Measurements from ENCODE around the gene DDX41. TPM values are rescaled to one million over a fixed set of nuclear protein-coding genes. Genes with fewer than 3 reads are reported as not detected.
"Not testable (repeated sequence)": the region's sequence is repeated elsewhere in the genome, so short reads cannot be mapped to it uniquely, and the experiment has no call there.

Gene DDX41
- total RNA-seq, 1 experiment from 2014 or later = 153 TPM

DNA sequence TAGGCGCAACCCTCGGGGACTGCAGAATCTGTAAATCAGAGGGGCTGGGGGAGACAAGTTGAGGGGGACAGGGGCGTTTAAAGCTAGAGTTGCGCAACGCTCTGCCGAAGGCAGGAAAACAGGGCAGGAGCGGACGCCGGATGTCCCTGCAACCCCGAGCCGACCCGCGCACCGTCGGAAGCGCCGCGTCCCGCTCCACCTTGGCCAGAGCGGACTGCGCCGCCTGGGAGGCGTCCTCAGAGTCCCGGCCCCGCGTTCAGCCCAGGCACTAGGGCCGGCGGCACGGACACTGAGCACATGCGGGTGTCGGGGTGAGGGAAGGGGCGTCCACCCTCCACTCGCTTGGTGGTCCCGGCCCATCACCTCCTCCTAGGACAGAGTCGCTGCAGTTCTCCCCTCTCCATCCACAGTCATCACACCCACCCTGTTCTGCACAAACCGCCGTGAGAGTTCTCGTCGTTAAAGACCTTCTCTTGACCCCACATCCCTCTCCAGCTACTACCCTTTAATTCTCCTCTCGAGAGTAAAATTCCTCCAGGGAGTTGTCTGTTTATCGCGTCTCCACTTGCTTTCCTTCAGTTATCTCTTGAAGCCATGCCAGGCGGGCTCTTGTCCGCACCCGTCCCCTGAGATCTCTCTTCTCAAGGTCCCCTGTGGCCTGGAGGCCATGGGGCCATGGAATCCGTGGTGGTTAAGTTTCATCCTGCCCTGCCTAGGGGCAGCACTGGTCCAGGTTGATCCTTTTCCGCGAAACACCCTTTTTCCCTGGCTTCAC lies 18.6 kb downstream of the DDX41 start:
- DNase-seq (ENCODE audit: low read depth) = no peak

DNA sequence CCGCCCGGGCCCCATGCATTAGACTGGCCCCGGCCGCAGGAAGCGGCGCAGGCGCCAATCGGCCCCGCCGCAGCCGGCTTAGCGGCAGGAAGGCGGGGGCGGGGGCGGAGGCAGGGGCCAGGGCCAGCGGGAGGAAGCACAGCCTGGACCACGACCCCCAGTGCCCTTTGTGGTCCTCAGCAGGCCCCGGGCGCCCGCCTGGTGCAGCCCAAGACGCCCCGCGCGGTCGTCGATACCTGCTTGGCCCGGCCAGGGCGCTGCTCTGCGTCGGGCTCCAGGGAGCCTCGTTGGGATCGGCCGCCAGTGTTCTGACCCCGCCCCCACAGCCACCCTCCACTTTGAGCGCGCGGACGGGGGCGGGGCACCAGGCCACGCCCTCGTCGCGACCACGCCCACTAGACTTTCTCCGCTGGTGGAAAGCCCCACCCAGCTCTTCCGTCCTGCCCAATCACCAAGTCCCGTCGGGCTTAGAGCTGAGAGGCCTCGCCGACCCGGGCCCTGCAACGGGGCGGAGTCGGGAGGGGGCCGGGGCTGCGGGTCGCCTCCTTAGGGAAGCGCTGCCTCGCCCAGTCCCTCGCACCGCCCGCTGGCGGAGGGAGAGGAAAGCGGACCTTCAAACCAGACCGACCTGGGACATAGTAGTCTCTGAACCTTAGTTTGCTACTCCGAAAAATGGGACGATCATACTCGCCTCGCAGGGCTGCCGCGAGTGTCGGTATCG lies 19.3 kb downstream of the DDX41 start, which contains the start of gene PDLIM7:
PDLIM7 (minus strand) TSS at position 313 of the 721 bp plus-strand sequence. CDS start 1,092 bp downstream, outside the sequence.
- peak; percentile 94 for DNase-seq (ENCODE audit: low read depth)

DNA sequence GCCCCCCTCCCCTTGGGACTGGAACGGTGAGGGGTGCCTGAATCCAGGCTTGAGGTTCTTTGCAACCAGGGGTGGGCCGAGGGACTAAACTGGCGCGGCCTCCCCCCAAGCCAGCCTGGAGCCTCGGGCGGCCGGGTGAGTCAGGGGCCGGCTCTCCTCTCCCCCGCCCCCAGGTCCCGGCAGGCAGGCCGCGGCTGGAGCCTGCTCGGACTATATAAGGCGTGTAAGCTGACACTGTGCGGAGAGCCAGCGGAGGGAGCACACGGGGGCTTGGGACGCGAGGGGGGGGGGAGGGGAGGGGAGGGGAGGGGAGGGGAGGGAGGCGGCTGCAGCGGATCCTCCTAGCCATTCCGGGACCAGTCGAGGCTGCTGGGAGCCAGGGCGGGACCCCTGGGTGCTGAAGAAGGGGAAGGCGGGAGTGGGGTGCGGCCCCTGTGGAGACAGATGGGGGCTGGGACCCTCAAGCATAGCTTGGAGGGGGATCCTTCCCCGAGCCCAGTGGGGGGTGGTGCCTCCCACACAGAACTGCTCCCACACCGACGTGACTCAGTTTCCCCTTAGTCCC lies 20.0 kb downstream of the DDX41 start:
- peak; percentile 90 for DNase-seq (ENCODE audit: low read depth)

DNA sequence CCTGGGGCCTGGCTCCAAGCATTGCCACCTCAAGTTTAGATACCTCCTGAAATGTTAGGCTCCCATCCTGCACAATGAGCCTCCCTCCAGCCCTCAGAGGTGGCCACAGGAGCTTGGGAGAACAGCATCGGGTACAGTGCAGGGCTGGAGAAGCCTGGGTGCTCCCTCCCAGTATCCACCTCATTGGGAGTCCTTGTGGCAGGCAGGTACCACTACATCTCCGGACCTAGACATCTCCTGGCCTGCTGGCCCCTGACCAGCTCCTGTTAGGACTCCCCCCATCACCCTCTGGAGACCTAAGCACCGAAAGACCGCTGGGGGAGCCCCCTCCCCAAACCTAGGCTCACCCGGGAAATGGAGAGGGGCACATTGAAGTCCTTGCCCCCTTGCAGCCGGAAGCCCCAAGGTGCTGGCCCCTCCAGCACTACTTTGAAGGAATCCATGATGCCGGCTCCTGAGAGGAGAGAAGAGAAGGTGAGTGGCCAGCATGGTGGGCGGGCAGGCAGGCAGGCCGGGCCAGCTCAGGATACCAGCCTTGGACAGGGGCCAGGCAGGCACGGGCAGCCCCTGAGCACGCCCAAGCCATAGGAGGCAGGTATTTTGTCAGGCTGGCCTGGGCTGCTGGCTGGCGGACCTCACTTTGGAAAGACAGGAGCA lies 20.6 kb downstream of the DDX41 start:
- peak; percentile 59 for DNase-seq (ENCODE audit: low read depth)

DNA sequence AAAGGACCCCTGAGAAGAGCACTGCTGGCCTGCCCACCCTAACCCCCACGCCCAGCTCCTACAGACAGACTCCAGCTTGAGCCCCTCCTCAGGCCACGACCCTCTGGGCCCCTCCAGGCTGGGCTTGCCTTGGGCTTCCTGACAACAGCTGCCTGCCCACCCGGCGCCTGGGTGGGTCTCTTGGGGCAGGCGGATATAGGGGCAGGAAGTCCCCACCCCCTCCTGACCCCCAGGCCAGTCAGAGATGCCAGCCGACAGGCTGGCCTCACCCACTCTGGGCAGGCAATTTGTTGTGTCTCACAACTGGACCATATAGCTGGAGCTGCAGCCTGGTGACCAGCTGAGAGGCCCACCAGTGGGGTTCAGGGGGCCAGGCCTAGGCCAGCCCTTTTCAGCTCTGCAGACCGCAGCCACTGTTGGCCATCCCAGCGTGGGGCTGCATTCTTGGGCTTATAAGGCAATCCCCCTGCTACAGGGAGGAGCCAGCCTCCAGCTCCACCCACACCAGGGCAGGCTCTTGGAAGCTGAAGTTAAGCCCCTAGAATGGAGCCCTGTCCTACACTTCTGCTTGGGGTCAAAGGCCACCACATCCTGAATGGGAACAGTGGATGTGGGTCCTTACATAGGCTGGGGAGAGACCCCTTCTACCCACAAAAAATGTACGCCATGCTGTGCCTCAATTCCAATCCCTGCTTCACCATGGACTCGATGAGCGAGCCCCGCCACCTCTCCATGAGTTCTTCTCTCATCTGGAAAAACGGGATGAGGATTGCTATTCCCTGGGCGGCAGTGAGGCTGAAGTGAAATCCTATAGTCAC lies 21.3 kb downstream of the DDX41 start:
- peak; percentile 94 for DNase-seq (ENCODE audit: low read depth)

DNA sequence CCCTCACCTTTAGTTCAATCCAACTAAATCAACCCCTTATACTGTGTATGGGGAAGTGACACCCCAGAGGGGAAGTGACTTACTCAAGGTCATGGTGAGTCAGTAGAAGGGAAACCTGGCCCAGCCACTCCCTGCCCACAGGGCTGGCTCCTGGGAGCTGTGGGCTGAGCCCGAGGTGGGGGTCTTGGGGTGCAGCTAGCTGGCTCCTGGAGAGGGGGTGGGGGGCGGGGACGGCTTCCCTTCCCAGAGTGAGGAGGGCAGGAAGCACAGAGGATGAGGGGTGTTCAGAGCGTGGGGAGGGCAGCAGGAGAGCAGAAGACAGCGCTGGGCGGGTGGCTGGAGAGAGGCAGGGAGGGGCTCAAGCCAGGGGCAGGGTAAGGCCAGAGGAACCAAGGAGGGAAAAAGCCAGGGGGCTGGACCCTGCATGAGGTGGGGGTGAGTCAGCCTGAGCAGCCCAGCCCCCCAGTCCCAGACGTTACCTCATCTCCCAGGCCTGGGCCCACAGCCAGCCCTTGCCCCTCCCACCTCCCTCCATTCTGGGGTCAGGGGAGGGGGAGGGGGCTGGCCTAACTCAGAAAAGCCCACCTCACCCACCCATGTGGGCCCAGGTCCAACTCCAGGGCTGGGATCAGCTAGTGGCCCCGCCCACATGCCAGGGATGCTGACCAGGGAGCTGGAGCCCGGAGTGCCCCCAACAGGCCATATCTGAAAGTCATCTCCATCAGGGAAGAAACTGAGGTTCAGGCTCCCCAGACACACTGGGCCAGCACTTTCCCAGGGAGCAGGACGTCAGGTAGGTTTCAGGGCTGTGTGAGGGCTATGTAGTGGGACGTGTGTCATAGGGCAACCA lies 22.2 kb downstream of the DDX41 start:
- peak; percentile 79 for DNase-seq (ENCODE audit: low read depth)

DNA sequence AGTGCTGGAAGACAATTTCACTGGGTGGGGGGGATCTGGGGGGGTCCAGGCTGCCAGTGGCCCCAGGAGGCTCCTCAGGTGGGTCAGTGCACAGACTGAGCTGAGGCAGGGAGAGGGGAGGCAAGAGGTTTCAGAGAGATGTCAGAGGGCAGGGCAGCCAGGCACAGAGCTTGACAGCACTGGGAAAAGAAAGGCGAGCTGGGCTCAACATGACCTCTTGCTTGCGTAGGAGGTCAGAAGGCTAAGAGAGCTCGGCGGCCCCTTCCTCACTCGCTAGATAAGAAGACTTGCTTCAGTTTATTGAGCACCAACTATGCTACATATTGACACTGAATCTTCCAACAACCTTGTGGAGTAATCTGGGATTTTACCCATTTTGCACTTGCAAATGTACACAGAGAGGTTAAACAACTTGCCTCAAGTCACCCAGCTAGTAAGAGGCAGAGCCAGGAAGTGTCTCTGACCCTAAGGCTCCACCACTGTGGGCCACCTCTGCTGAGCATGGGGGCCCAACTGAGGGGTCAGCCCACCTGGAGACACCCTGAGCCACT lies 22.9 kb downstream of the DDX41 start:
- DNase-seq (ENCODE audit: low read depth) = no peak

DNA sequence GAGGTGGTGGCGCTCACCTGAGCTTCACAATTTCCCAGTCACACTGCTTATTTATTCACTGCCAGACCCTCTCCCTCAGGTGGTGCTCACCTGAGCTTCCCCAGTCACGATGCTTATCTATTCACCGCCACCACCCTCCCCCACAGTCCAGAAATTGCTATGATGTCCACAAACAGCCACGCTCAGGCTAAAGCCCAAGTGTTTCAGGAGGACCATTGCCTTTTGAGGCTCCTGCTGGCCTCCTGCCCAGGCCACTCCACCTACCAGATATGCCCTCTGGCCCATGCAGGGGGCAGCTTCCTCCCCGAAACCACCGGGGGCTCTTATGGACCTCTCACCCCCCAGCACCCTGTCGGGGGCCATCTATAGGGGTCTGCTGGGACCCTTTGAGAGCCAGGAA lies 23.9 kb downstream of the DDX41 start:
- DNase-seq (ENCODE audit: low read depth) = no peak

DNA sequence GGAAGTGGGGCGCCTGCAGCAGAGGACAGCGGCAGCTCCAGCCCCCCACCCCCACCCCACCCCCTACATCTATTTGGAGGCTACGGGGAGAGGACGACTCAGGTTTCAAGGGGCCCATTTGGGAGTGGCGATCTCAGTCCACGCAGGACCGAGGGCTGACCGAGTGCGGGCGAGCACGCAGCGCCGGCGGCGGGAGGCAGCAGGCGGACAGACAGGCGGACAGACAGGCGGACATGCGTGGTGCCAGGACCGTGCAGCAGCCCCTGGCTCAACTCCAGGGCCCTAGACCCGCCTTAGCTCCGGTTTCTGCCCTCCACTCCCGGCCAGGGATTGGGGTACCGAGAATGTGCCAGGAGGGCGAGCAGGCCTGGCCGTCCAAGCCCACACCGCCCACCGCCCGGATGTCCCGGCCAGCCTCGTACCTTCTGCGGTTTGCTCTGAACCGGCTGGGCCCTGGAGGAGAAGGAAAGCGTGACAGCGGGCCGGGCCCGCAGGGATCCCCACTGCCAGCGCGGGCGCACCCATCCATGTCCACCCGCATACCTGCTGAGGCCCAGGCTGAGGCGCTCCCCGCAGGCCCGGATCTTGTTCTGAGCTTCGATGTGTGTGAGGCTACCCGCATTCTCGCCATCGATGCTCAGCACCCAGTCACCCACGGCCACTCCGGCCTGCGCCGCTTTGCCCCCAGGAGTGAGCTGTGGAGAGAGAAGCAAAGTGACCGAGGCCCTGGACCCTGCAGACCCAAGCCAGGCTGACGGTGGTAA lies 24.6 kb downstream of the DDX41 start:
- DNase-seq (ENCODE audit: low read depth) = no peak

DNA sequence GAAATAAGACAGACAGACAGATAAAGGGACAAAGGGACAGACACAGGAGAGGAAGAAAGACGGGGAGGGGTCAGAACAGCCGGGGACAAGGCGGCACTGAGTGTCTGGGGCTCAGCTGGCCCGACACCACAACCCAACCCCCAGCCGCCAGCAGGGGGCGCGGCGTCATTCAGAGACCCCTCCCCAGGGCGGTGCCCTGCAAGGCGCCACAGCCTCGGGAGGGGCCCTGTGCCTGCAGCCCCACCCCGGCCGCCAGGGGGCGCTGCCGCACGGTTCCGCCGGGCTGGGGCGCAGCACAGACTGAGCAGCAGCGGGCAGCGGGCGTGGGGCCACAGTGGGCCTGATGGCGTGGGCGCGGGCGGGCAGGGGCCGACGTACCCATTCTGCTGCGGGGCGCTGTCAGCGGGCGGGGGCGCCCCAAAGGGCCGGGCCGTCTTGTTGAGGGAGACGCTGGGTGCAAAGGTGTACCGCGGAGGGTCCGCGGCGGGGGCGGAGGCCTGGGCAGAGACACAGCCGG lies 25.3 kb downstream of the DDX41 start:
- no peak for DNase-seq (ENCODE audit: low read depth)

DNA sequence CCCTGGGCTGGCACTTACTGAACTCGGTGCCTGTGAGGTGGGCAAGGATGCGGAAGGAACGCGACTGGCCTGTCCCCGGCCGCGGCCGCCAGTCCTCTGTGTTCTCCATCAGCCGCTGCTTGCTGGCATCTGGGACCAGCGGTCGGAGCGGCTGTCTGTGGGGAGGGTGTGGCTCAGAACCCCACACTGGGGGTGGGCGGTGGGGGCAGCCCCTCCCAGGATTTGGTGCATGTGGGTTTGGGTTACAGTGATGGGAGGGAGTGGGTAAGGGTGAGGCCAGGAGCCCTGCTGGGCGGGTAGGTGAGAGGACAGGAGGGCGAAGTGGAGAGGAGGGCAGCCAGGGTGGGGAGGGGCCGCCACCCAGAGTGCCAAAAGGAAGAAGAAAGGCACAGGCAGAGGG lies 25.8 kb downstream of the DDX41 start:
- no peak for DNase-seq (ENCODE audit: low read depth)

DNA sequence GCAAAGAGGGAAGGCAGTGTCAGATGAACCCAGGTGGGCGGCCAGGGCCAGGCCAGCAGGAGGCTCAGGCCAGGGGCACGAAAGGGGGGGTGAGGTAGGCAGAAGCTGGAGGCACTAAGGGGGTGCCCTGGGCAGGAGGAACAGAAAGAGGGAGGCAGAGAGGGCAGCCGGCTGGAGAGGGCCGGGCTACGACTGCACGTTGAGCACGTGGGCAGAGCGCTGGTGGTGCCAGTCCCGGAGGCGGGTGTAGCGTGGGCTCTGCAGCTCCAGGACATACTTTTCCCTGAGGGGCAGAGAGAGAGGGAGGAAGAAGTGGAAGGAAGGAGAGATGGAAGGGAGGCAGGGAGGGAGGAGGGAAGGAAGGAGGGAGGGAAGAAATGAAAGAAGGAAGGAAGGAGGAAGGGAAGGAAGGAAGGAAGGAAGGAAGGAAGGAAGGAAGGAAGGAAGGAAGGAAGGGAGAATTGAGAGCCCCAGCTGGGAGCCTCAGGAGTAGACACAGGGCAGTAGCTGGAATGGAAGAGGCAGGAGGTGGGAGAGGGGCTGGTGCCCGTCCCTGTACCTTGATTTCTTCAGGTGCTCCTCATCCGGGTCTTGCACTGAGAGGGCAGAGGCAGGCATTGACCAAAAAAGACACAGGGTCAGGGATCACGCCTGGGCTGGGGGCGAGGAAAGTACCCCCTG lies 26.3 kb downstream of the DDX41 start:
- no peak for DNase-seq (ENCODE audit: low read depth)

DNA sequence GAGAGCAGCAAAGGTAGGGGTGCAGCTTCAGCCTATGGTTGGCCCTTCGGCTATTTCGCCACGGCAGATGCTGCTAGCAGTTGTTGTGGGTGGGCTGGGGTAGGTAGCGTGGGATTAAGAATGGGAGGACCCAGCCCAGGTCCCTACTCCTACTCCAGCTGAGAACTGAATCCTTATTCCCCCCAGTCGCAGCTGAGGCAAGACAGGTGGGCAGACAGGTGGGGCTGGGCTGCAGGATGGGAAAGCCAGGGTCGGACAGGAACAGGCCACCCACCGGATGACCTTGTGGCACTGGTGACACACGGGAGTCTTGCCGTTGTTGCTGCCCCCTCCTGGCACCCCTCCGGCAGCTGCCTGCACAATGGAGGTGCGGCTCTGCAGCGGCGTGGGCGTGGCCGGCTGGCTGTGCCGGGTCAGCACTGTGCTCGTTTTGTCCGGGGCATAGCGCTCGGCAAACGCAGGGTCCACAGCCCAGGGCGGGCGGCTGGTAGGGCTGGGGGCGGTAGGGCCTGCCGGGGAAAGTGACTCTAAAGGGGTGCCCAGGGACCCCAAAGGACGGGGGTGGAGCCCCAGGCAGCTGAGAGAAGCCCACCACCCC lies 27.5 kb downstream of the DDX41 start:
- DNase-seq (ENCODE audit: low read depth) = no peak

DNA sequence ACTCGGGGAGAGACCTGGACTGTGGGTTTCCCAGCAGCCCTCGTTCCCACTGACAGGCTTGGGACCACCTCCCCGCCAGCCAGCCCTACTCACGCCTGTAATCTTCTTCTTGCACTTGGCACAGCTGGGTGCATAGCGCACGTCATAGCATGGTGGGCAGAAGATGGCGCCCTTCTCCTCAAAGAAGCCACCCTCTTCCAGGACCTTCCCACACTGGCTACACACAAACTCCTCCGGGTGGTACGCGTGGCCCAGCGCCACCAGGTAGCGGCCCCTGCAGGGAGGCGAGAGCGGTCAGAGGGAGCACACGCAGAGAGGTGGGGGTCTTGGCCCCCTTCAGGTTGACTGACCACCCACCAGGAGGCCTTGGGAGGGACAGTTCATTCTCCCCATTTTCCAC lies 28.8 kb downstream of the DDX41 start:
- DNase-seq (ENCODE audit: low read depth) = no peak

DNA sequence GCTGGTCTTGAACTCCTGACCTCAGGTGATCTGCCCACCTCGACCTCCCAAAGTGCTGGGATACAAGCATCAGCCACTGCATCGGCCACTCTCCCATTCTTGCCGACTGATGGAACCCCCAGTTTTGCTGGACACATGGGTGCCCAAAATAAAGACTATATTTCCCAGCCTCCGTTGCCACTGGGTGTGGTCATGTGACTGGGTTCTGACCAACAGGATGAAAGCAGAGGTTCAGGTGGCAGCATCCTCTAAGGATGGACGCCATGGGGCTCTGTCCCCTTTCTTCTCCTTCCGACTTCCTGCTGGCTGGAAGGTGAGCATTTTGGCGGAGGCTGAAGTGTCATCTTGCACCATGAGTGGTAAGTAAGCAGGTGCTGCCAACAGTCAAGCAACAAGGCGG lies 29.6 kb downstream of the DDX41 start:
- DNase-seq (ENCODE audit: low read depth) = no peak

DNA sequence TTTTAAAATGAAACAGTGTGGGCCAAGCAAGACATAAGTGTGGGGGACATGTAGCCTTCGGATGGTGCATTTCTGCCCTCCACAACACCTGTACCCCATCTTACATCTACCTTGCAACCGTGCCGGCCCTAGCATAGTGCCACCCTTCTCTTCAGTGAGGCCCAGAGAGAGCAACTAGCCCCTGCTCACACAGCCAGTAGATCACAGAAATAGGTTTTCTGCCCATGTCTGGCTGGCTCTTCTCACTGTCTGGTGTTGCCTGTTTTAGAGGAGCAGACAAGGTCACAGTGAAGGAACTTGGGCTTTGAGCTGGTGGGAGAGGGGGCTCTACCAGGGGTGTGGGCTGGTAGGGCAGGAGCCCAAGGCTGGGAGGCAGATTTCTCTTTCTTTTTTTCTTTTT lies 30.5 kb downstream of the DDX41 start:
- DNase-seq (ENCODE audit: low read depth) = no peak

DNA sequence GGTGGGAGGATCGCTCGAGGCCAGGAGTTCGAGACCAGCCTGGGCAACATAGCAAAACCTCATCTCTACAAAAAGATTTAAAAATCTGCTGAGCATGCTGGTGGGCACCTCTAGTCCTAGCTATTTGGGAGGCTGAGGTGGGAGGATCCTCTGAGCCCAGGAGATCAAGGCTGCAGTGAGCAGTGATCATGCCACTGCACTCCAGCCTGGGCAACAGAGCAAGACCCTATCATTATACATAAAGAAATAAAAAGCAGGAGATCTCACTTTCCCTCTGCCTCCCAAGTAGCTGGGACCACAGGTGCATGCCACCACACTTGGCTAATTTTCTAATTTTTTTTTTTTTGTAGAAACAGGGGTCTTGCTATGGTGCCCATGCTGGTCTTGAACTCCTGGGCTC lies 31.0 kb downstream of the DDX41 start:
- DNase-seq (ENCODE audit: low read depth) = not testable (repeated sequence)
